CD14-positive monocyte (primary cell): ENCODE results near the gene PPARGC1A. TPM values are rescaled to one million over a fixed set of nuclear protein-coding genes. Genes with fewer than 3 reads are reported as not detected.
A peak's percentile ranks its signal among the peaks of the same experiment; 100 is the strongest.

Source experiments
- DNase-seq, 3 donors: peaks; one replicate each; pipeline ENCODE4 v3.0.0-alpha.2; 2011 to 2022
- H2AFZ ChIP-seq: 2 replicates; pipeline ENCODE4 v1.6.0; 2012; ENCODE audit warnings: mild to moderate bottlenecking, low read depth, low read length, inconsistent platforms; ENCODE audit not compliant: insufficient read depth, poor library complexity, severe bottlenecking
- H3K27ac ChIP-seq, 2 donors: 1 replicate in 1 of 2; 2 replicates in 1 of 2; pipeline ENCODE4 v1.5.1; 2012 to 2013; ENCODE audit warnings: low read length in 2 of 2, control low read depth in 1 of 2, inconsistent platforms in 1 of 2, low read depth in 1 of 2, mild to moderate bottlenecking in 1 of 2
- H3K27me3 ChIP-seq, 2 donors: one replicate each; pipeline versions ENCODE4 v1.6.0 to v1.6.1; 2011 to 2013; ENCODE audit warnings: low read length in 2 of 2; ENCODE audit not compliant: control insufficient read depth in 2 of 2, insufficient read depth in 2 of 2
- H3K36me3 ChIP-seq, 2 donors: replicated peaks in 1 of 2; 1 replicate in 1 of 2; 2 replicates in 1 of 2; pipeline versions ENCODE4 v1.5.1 to v1.6.1; 2012 to 2013; ENCODE audit warnings: low read length in 2 of 2, control low read depth in 1 of 2, inconsistent platforms in 1 of 2, mild to moderate bottlenecking in 1 of 2; ENCODE audit not compliant: insufficient read depth in 2 of 2, control insufficient read depth in 1 of 2
- H3K4me1 ChIP-seq, 2 donors: 1 replicate in 1 of 2; 2 replicates in 1 of 2; pipeline versions ENCODE4 v1.5.1 to v1.6.1; 2012 to 2013; ENCODE audit warnings: low read length in 2 of 2, control low read depth in 1 of 2, inconsistent platforms in 1 of 2, mild to moderate bottlenecking in 1 of 2, moderate library complexity in 1 of 2; ENCODE audit not compliant: insufficient read depth in 2 of 2, control insufficient read depth in 1 of 2
- H3K4me2 ChIP-seq: replicated peaks from 2 replicates; pipeline ENCODE3; 2012; ENCODE audit warnings: low read length, moderate library complexity, mild to moderate bottlenecking; ENCODE audit not compliant: poor library complexity, severe bottlenecking; ENCODE audit errors: extremely low read depth
- H3K4me3 ChIP-seq, 3 experiments: fragments of 200-600 bp in 1 of 3; sonication (generic) in 1 of 3; replicated peaks in 1 of 3; 1 replicate in 2 of 3; 2 replicates in 1 of 3; pipeline ENCODE4 v1.5.1; 2011 to 2013; ENCODE audit warnings: low read length in 3 of 3, mild to moderate bottlenecking in 3 of 3, control low read depth in 2 of 3, low read depth in 2 of 3, inconsistent platforms in 1 of 3, moderate library complexity in 1 of 3
- H3K79me2 ChIP-seq: 2 replicates; pipeline ENCODE4 v1.6.0; 2012; ENCODE audit warnings: mild to moderate bottlenecking, control low read depth, inconsistent platforms, low read length, moderate library complexity; ENCODE audit not compliant: insufficient read depth
- H3K9ac ChIP-seq: 2 replicates; pipeline ENCODE4 v1.6.0; 2017; ENCODE audit warnings: low read length, mild to moderate bottlenecking; ENCODE audit not compliant: insufficient read depth, poor library complexity, severe bottlenecking
- H3K9me3 ChIP-seq, 2 donors: replicated peaks in 1 of 2; 1 replicate in 1 of 2; 2 replicates in 1 of 2; pipeline versions ENCODE4 v1.5.1 to v1.6.1; 2012 to 2013; ENCODE audit warnings: low read length in 2 of 2, control low read depth in 1 of 2; ENCODE audit not compliant: control insufficient read depth in 1 of 2, insufficient read depth in 1 of 2
- H4K20me1 ChIP-seq: 2 replicates; pipeline ENCODE4 v1.6.0; 2012; ENCODE audit warnings: mild to moderate bottlenecking, low read length, control low read depth, moderate library complexity; ENCODE audit not compliant: insufficient read depth
- H3K27ac Mint-ChIP-seq, 7 donors: one replicate each; pipeline ENCODE4 v1.8.0; 2020; ENCODE audit warnings: mild to moderate bottlenecking in 7 of 7, mixed read lengths in 7 of 7, moderate library complexity in 6 of 7, inconsistent platforms in 2 of 7
- H3K27me3 Mint-ChIP-seq, 3 donors: one replicate each; pipeline ENCODE4 v1.8.0; 2021 to 2022; ENCODE audit warnings: low read depth in 3 of 3, mild to moderate bottlenecking in 3 of 3, mixed read lengths in 3 of 3, moderate library complexity in 3 of 3, inconsistent platforms in 1 of 3
- H3K36me3 Mint-ChIP-seq, 2 donors: one replicate each; pipeline ENCODE4 v1.8.0; 2020; ENCODE audit warnings: mixed read lengths in 2 of 2, inconsistent platforms in 1 of 2, mild to moderate bottlenecking in 1 of 2
- H3K4me1 Mint-ChIP-seq: one replicate; pipeline ENCODE4 v1.8.0; 2020; ENCODE audit warnings: mild to moderate bottlenecking, mixed read lengths
- H3K4me3 Mint-ChIP-seq, 2 donors: one replicate each; pipeline ENCODE4 v1.8.0; 2020; ENCODE audit warnings: mild to moderate bottlenecking in 2 of 2, mixed read lengths in 2 of 2, moderate library complexity in 1 of 2
- H3K9me3 Mint-ChIP-seq, 7 donors: one replicate each; pipeline ENCODE4 v1.8.0; 2020 to 2022; ENCODE audit warnings: mixed read lengths in 7 of 7, mild to moderate bottlenecking in 6 of 7, moderate library complexity in 6 of 7, inconsistent platforms in 2 of 7
- CTCF ChIP-seq: fragments of 200-600 bp; IDR thresholded peaks from one replicate; pipeline ENCODE4 v1.8.0; 2022; ENCODE audit warnings: antibody characterized with exemption, mild to moderate bottlenecking
- WGBS: methylation state at CpG from one replicate; pipeline ENCODE4 v1.1.5; 2013; ENCODE audit warnings: missing lambda C conversion rate; ENCODE audit not compliant: insufficient coverage; 5-methylcytosine and 5-hydroxymethylcytosine counted together
- intact Hi-C, 2 donors: fragments of 100-400 bp; cut with micrococcal nuclease; formaldehyde crosslinking; loops; one replicate each; pipeline versions ENCODE4 v1.15.0 to v1.15.1; 2023
- polyA plus RNA-seq, 3 donors: library from polyadenylated mRNA; depleted of rRNA in 1 of 3; unstranded in 2 of 3; stranded (reverse) in 1 of 3; fragments of 300-500 nt in 2 of 3; fragments of >200 nt in 1 of 3; fragmentation: Illumina TruSeq in 2 of 3; gene quantifications; 1 replicate in 2 of 3; 2 replicates in 1 of 3; pipeline ENCODE4 v1.2.3, GENCODE V29; 2012 to 2021

Gene PPARGC1A
- polyA plus RNA-seq, 3 donors, result 0.58 to 1.1 (median 0.79) TPM

GRCh38 chr4:23887989-23888388 is 1.9 kb downstream of the PPARGC1A start:
- no peak for DNase-seq
- H3K9ac ChIP-seq, result no peak overlapping the region
- no peak overlapping the region for H3K4me3 ChIP-seq
- no peaks in the 10 kb centered on the region for H4K20me1 ChIP-seq
- Mint-ChIP-seq H3K27ac (no peak overlapping the region), H3K36me3 (no peaks in the 10 kb centered on the region), H3K27me3 (peaks cover 28 to 35% (median 32%) of the 10 kb centered on the region in 3 donors), H3K9me3 (peaks cover 0 to 3% (median 2%) of the 10 kb centered on the region in 7 donors), H3K4me3 (peak overlapping the region in 1 of 2 donors; percentile 83), H3K4me1 (peaks cover 22% of the 10 kb centered on the region)
- no peak overlapping the region for H3K27ac ChIP-seq
- peaks cover 9 to 33% of the 10 kb centered on the region in 2 donors for H3K4me1 ChIP-seq
- H3K27me3 ChIP-seq, result peaks cover 27 to 41% of the 10 kb centered on the region in 2 donors
- H3K4me2 ChIP-seq, result no peak overlapping the region
- H3K9me3 ChIP-seq, result no peaks in the 10 kb centered on the region
- H3K36me3 ChIP-seq, result no peaks in the 10 kb centered on the region
- 100% methylated on average over 4 of the region's 7 CpGs for WGBS
- H3K79me2 ChIP-seq, result no peaks in the 10 kb centered on the region
- intact Hi-C loops, result no loop called here
- no peak for TF ChIP-seq CTCF
- no peak overlapping the region for H2AFZ ChIP-seq

- Histone ChIP-seq H3K36me3 (no peaks in the 10 kb centered on the region), H3K4me1 (peaks cover 9 to 33% of the 10 kb centered on the region in 2 donors), H3K4me2 (no peak overlapping the region), H3K27ac (no peak overlapping the region), H3K27me3 (peaks cover 22 to 34% of the 10 kb centered on the region in 2 donors), H3K4me3 (no peak overlapping the region), H4K20me1 (no peaks in the 10 kb centered on the region), H3K9ac (no peak overlapping the region), H3K9me3 (no peaks in the 10 kb centered on the region), H2AFZ (no peak overlapping the region), H3K79me2 (no peaks in the 10 kb centered on the region)
- no peak for DNase-seq
- TF ChIP-seq CTCF, result no peak
- WGBS, result no CpG with 5 or more reads among the region's 3 CpGs
- H3K27me3 Mint-ChIP-seq, result peaks cover 24 to 30% (median 28%) of the 10 kb centered on the region in 3 donors
- no peaks in the 10 kb centered on the region for H3K36me3 Mint-ChIP-seq
- no peak overlapping the region for H3K4me3 Mint-ChIP-seq
- H3K4me1 Mint-ChIP-seq, result peaks cover 22% of the 10 kb centered on the region
- peaks cover 0 to 2% (median 0%) of the 10 kb centered on the region in 7 donors for H3K9me3 Mint-ChIP-seq
- intact Hi-C loops, result no loop called here
- no peak overlapping the region for H3K27ac Mint-ChIP-seq
Measured at GRCh38 chr4:23887173-23887572, 2.7 kb downstream of the PPARGC1A start.
